Measurements from ENCODE around the gene DCST1.
A peak's percentile ranks its signal among the peaks of the same experiment; 100 is the strongest.

Gene DCST1

DNA sequence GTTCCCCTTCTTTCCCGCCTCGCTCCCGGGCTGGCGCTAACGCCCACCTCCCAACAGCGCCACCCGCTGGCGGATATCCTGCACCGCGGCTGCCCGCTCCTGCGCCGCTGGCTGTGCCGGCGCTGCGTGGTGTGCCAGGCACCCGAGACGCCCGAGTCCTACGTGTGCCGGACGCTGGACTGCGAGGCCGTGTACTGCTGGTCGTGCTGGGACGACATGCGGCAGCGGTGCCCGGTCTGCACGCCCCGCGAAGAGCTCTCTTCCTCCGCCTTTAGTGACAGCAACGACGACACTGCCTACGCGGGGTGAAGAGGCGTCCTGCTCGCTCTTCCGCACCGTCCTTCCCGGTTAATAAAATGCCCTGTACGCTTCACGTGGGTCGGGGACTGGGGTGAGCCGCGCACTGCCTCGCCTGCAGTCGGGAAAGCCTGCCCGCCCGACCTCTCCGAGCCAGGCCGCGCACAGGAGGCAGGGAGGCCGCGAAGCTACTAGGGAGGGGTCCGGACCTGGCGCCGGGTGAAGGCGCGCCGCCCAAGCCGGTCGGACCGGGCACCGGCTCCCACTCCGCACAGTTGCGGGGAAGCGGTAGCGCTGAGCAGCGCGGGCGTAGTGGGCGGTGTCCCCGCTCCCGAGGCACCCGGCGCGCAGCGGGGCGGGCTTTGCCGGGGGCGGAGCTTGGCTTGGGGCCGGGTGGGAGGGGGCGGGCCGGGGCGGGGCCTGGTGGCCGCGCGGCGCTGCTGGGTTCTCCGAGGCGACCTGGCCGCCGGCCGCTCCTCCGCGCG is 17.1 kb downstream of the DCST1 start, which contains the start of gene ADAM15:
ADAM15 (plus strand) TSS at position 757 of the 782 bp plus-strand sequence. CDS start 71 bp downstream, outside the sequence.
- no peak for TF ChIP-seq POLR2AphosphoS5 (IDR thresholded peaks at IDR 0.05; ENCODE audit: low read depth, low read length)
- no peak for TF ChIP-seq TAF1 (IDR thresholded peaks at IDR 0.05; ENCODE audit: low read depth, low read length)
- no peak for TF ChIP-seq POU2F2 (IDR thresholded peaks at IDR 0.05; ENCODE audit: low read depth, low read length)
- no peak for TF ChIP-seq POLR2A (IDR thresholded peaks at IDR 0.05; ENCODE audit: low read depth, low read length)
- TF ChIP-seq SPI1 (IDR thresholded peaks at IDR 0.05; ENCODE audit: low read depth, low read length), result no peak
- TF ChIP-seq PAX5 (IDR thresholded peaks at IDR 0.05; ENCODE audit: insufficient read depth, low read length, severe bottlenecking), result no peak
- FAIRE-seq, result peak; percentile 89
- peak; percentile 99 for DNase-seq (ENCODE audit: insufficient read length, low spot score)

DNA sequence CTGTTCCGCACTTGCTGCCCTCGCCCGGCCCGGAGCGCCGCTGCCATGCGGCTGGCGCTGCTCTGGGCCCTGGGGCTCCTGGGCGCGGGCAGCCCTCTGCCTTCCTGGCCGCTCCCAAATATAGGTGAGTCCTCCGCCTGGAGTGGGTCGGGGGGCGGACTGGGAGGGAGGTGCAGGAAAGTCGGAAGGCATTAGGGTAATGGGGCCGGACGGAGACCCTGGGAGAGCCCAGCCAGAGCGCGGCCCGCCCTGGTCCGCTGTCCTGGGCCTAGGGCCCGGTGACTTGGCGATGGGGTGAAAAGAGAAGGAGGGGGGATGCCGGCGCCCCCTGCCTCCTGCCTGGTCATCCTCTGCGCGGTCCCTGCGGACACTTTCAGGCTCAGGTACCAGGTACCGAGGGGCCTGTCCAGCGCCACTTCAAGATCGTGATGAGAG is 17.7 kb downstream of the DCST1 start:
- DNase-seq (ENCODE audit: insufficient read length, low spot score) (no peak), FAIRE-seq (no peak)
- TF ChIP-seq POU2F2 (IDR thresholded peaks at IDR 0.05; ENCODE audit: low read depth, low read length), result no peak
- TF ChIP-seq SPI1 (IDR thresholded peaks at IDR 0.05; ENCODE audit: low read depth, low read length), result no peak
- no peak for TF ChIP-seq POLR2A (IDR thresholded peaks at IDR 0.05; ENCODE audit: low read depth, low read length)
- TF ChIP-seq PAX5 (IDR thresholded peaks at IDR 0.05; ENCODE audit: insufficient read depth, low read length, severe bottlenecking), result no peak
- no peak for TF ChIP-seq TAF1 (IDR thresholded peaks at IDR 0.05; ENCODE audit: low read depth, low read length)
- no peak for TF ChIP-seq POLR2AphosphoS5 (IDR thresholded peaks at IDR 0.05; ENCODE audit: low read depth, low read length)

DNA sequence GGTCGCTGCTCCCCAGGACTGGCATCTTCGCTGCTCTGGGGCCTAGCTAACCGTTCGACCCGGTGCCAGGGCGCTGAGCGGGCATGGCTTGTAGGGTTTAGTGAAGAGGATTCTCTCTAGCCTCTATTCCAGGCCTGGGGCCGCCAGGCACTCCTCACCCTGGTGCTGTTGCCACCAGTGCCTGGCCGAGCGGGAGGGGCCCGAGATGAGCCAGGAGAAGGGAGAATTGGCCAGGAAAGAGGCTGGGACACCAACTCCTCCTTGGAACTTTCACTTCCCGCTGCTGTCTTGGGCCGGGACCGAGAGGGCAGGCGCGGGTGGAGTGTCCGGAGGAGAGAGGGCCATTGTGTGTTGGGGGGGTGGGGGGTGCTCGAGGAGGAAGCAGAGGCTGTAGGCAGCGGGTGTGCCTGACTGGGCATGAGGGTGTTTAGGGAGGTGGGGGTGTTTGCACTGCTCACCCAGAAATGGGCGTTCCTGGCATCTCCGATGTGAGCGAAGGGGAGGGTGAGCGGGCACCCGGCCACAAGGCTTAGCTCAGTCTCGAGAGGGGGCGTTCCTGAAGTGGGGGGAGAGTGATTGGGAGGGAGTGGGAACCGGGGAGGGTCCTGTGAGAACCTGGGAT is 18.3 kb downstream of the DCST1 start:
- TF ChIP-seq SPI1 (IDR thresholded peaks at IDR 0.05; ENCODE audit: low read depth, low read length) (0 out of 2 replicates have a peak, but pooled peaks have one; percentile 24), POLR2AphosphoS5 (IDR thresholded peaks at IDR 0.05; ENCODE audit: low read depth, low read length) (no peak)
- no peak for DNase-seq (ENCODE audit: insufficient read length, low spot score)
- no peak for FAIRE-seq

DNA sequence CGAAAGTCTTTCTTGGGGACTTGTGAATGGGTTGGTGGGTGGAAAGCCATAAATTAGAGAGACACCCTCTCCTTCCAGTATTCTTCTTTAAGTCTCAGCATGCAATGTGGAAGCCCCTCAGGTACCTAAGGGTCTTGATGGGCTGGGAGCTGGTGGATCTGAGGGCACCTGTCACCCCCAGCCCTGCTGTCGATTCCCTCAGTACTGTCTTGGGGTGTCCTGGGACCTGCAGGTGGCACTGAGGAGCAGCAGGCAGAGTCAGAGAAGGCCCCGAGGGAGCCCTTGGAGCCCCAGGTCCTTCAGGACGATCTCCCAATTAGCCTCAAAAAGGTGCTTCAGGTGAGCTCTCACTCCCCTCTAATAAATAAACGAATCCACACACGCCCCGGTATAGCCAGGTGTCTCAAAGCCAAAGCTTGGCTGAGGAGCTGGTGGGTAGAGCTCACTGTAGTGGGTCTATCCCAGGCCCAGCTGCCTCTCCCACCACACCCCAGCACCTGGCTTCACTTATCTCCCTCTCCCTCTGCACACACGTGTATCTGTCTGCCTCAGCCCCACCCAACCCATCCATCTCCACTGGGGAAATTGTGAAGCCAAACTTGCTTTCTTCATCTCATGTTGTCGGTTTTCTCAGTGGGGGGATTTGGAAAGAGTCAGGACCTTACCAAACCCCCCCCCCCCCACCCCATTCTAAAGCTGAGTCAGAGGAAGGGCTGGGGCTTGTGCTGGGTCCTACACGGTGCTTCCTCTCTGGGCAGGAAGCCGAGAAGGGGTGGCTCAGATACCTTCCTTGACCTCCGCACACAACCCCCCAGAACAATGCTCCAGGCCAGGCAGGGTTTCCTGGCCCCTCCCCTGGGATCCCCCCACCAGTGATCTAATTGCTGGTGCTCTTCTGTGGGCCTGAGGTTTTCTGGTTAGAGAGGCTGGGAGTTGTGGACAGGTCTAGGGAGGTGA is 19.1 kb downstream of the DCST1 start:
- DNase-seq (ENCODE audit: insufficient read length, low spot score), result no peak
- TF ChIP-seq POLR2A (IDR thresholded peaks at IDR 0.05; ENCODE audit: low read depth, low read length) (no peak), POLR2AphosphoS5 (IDR thresholded peaks at IDR 0.05; ENCODE audit: low read depth, low read length) (no peak), SPI1 (IDR thresholded peaks at IDR 0.05; ENCODE audit: low read depth, low read length) (no peak), TAF1 (IDR thresholded peaks at IDR 0.05; ENCODE audit: low read depth, low read length) (no peak)
- FAIRE-seq, result no peak

DNA sequence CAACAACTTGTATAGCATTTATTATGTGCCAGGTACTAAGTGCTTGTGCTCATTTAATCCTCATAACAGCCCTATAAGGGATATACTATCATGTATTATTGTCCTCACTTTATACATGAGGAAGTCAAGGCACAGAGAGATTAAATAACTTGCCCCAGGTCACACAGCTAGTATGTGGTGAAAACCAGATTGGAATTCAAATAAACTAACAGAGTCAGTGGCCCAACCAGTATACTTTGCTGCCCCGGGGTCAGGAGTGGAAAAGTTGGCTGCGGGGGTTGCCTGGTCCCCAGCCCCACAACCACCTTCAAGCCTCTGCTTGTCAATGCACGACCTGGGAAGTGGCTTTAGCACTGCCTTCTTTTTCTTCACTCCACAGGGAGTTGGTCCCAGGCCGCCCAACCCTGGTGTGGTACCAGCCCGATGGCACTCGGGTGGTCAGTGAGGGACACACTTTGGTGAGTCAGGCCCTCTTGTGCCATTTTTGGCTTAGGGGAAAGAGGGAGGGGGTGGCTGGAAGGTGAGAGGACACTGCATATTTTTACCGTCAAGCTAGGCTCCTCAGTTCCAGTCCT is 20.0 kb downstream of the DCST1 start:
- DNase-seq (ENCODE audit: insufficient read length, low spot score) (no peak), FAIRE-seq (no peak)
- TF ChIP-seq SPI1 (IDR thresholded peaks at IDR 0.05; ENCODE audit: low read depth, low read length) (no peak), PAX5 (IDR thresholded peaks at IDR 0.05; ENCODE audit: insufficient read depth, low read length, severe bottlenecking) (no peak), POLR2A (IDR thresholded peaks at IDR 0.05; ENCODE audit: low read depth, low read length) (no peak), TAF1 (IDR thresholded peaks at IDR 0.05; ENCODE audit: low read depth, low read length) (no peak), POLR2AphosphoS5 (IDR thresholded peaks at IDR 0.05; ENCODE audit: low read depth, low read length) (no peak), POU2F2 (IDR thresholded peaks at IDR 0.05; ENCODE audit: low read depth, low read length) (no peak)

DNA sequence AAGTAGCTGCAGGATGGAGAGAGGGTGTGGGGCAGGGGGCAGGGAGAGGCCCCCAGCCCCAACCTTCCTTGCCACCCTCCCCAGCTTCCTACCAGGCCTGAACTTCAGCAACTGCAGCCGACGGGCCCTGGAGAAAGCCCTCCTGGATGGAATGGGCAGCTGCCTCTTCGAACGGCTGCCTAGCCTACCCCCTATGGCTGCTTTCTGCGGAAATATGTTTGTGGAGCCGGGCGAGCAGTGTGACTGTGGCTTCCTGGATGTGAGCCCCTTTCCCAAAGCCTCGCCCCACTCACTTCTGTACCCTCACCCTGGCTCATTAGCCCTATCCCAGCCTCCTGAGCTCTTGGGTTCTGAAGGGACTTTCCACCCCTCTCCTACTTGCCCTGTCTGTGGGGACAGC is 23.5 kb downstream of the DCST1 start:
- FAIRE-seq, result no peak
- no peak for DNase-seq (ENCODE audit: insufficient read length, low spot score)
- TF ChIP-seq SPI1 (IDR thresholded peaks at IDR 0.05; ENCODE audit: low read depth, low read length) (no peak), POLR2A (IDR thresholded peaks at IDR 0.05; ENCODE audit: low read depth, low read length) (no peak), PAX5 (IDR thresholded peaks at IDR 0.05; ENCODE audit: insufficient read depth, low read length, severe bottlenecking) (no peak), TAF1 (IDR thresholded peaks at IDR 0.05; ENCODE audit: low read depth, low read length) (no peak), POLR2AphosphoS5 (IDR thresholded peaks at IDR 0.05; ENCODE audit: low read depth, low read length) (no peak), POU2F2 (IDR thresholded peaks at IDR 0.05; ENCODE audit: low read depth, low read length) (no peak)

DNA sequence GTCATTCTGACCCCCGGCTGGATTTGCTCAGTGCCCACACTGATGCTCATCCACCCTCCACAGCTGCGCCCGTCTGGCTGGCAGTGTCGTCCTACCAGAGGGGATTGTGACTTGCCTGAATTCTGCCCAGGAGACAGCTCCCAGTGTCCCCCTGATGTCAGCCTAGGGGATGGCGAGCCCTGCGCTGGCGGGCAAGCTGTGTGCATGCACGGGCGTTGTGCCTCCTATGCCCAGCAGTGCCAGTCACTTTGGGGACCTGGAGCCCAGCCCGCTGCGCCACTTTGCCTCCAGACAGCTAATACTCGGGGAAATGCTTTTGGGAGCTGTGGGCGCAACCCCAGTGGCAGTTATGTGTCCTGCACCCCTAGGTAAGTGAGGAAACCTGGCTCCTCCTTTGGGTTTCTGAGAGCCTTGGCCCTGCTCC is 24.2 kb downstream of the DCST1 start:
- no peak for DNase-seq (ENCODE audit: insufficient read length, low spot score)
- TF ChIP-seq SPI1 (IDR thresholded peaks at IDR 0.05; ENCODE audit: low read depth, low read length) (no peak), PAX5 (IDR thresholded peaks at IDR 0.05; ENCODE audit: insufficient read depth, low read length, severe bottlenecking) (no peak), POU2F2 (IDR thresholded peaks at IDR 0.05; ENCODE audit: low read depth, low read length) (no peak), POLR2AphosphoS5 (IDR thresholded peaks at IDR 0.05; ENCODE audit: low read depth, low read length) (no peak), TAF1 (IDR thresholded peaks at IDR 0.05; ENCODE audit: low read depth, low read length) (no peak), POLR2A (IDR thresholded peaks at IDR 0.05; ENCODE audit: low read depth, low read length) (no peak)
- FAIRE-seq, result no peak

DNA sequence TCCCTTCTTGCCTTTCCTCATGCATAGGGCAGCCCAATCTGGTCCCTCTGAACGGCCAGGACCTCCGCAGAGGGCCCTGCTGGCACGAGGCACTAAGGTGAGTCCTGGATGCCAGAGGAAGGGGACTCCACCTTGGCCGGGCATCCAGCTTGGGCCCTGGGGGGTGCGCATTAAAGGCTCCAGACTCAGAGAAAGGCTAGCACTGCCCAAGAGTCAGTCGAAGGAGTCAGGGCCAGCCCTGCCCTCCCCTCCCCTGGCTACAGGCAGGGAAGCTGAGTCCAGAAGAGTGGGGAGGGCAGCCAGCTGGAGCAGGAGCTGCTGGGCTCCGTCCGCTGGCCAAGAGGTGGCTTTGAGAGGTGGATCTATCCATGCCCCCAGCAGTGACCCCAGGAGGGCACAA is 27.1 kb downstream of the DCST1 start:
- no peak for TF ChIP-seq POLR2AphosphoS5 (IDR thresholded peaks at IDR 0.05; ENCODE audit: low read depth, low read length)
- TF ChIP-seq TAF1 (IDR thresholded peaks at IDR 0.05; ENCODE audit: low read depth, low read length), result no peak
- TF ChIP-seq POLR2A (IDR thresholded peaks at IDR 0.05; ENCODE audit: low read depth, low read length), result no peak
- TF ChIP-seq POU2F2 (IDR thresholded peaks at IDR 0.05; ENCODE audit: low read depth, low read length), result no peak
- TF ChIP-seq SPI1 (IDR thresholded peaks at IDR 0.05; ENCODE audit: low read depth, low read length), result no peak
- no peak for TF ChIP-seq PAX5 (IDR thresholded peaks at IDR 0.05; ENCODE audit: insufficient read depth, low read length, severe bottlenecking)
- no peak for DNase-seq (ENCODE audit: insufficient read length, low spot score)
- no peak for FAIRE-seq

All from GM12891 (cell line).